Measurements from ENCODE around the gene HERC3.

DNA sequence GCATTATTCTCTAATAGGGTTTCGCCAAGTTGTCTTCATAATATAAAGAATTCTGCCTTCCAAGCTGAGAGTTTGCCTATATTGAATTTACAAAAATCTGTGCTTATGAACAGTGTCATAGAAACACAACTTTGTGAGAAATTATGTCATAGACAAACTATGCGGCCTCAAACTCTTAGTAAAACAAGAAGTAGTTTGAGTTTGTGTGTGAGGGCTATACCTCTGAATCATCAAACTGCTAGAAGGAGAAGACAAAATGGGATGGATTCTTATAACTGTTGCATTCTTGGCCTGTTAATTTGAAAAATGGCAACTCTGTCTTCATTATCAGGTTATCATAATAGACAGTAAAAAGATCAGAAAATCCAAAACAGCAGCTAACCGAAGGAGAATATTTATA, 151.4 kb downstream of the HERC3 start:
- TF ChIP-seq, protein P1, sequence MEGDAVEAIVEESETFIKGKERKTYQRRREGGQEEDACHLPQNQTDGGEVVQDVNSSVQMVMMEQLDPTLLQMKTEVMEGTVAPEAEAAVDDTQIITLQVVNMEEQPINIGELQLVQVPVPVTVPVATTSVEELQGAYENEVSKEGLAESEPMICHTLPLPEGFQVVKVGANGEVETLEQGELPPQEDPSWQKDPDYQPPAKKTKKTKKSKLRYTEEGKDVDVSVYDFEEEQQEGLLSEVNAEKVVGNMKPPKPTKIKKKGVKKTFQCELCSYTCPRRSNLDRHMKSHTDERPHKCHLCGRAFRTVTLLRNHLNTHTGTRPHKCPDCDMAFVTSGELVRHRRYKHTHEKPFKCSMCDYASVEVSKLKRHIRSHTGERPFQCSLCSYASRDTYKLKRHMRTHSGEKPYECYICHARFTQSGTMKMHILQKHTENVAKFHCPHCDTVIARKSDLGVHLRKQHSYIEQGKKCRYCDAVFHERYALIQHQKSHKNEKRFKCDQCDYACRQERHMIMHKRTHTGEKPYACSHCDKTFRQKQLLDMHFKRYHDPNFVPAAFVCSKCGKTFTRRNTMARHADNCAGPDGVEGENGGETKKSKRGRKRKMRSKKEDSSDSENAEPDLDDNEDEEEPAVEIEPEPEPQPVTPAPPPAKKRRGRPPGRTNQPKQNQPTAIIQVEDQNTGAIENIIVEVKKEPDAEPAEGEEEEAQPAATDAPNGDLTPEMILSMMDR (IDR thresholded peaks at IDR 0.05; ENCODE audit: low read length): no peak
- no peak for TF ChIP-seq EZH2phosphoT487 (IDR thresholded peaks at IDR 0.05; ENCODE audit: low read length)
